ENCODE data around the gene DDX51.

GRCh38 chr12:132139912-132140311 is 4.2 kb downstream of the DDX51 start:
- TF ChIP-seq, protein P1, sequence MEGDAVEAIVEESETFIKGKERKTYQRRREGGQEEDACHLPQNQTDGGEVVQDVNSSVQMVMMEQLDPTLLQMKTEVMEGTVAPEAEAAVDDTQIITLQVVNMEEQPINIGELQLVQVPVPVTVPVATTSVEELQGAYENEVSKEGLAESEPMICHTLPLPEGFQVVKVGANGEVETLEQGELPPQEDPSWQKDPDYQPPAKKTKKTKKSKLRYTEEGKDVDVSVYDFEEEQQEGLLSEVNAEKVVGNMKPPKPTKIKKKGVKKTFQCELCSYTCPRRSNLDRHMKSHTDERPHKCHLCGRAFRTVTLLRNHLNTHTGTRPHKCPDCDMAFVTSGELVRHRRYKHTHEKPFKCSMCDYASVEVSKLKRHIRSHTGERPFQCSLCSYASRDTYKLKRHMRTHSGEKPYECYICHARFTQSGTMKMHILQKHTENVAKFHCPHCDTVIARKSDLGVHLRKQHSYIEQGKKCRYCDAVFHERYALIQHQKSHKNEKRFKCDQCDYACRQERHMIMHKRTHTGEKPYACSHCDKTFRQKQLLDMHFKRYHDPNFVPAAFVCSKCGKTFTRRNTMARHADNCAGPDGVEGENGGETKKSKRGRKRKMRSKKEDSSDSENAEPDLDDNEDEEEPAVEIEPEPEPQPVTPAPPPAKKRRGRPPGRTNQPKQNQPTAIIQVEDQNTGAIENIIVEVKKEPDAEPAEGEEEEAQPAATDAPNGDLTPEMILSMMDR (conservative IDR thresholded peaks at IDR 0.05; ENCODE audit: low read length), result no peak
- no peak for TF ChIP-seq EZH2phosphoT487 (IDR thresholded peaks at IDR 0.05; ENCODE audit: borderline replicate concordance)
